Choroid plexus epithelial cell (primary cell): Measurements from ENCODE around the gene TRPM7.

Experiments used
- DNase-seq: peaks from one replicate; pipeline ENCODE4 v3.0.0-alpha.2; 2010; ENCODE audit warnings: low read depth
- H3K4me3 ChIP-seq: 2 replicates; pipeline ENCODE4 v1.5.1; 2011; ENCODE audit warnings: low read depth, mild to moderate bottlenecking, control low read depth, low read length, moderate library complexity
- CTCF ChIP-seq: conservative IDR thresholded peaks from 2 replicates; pipeline ENCODE4 v1.5.1; 2011; ENCODE audit warnings: low read depth, mild to moderate bottlenecking, control low read depth, inconsistent platforms, low read length, moderate library complexity

Gene TRPM7, protein sequence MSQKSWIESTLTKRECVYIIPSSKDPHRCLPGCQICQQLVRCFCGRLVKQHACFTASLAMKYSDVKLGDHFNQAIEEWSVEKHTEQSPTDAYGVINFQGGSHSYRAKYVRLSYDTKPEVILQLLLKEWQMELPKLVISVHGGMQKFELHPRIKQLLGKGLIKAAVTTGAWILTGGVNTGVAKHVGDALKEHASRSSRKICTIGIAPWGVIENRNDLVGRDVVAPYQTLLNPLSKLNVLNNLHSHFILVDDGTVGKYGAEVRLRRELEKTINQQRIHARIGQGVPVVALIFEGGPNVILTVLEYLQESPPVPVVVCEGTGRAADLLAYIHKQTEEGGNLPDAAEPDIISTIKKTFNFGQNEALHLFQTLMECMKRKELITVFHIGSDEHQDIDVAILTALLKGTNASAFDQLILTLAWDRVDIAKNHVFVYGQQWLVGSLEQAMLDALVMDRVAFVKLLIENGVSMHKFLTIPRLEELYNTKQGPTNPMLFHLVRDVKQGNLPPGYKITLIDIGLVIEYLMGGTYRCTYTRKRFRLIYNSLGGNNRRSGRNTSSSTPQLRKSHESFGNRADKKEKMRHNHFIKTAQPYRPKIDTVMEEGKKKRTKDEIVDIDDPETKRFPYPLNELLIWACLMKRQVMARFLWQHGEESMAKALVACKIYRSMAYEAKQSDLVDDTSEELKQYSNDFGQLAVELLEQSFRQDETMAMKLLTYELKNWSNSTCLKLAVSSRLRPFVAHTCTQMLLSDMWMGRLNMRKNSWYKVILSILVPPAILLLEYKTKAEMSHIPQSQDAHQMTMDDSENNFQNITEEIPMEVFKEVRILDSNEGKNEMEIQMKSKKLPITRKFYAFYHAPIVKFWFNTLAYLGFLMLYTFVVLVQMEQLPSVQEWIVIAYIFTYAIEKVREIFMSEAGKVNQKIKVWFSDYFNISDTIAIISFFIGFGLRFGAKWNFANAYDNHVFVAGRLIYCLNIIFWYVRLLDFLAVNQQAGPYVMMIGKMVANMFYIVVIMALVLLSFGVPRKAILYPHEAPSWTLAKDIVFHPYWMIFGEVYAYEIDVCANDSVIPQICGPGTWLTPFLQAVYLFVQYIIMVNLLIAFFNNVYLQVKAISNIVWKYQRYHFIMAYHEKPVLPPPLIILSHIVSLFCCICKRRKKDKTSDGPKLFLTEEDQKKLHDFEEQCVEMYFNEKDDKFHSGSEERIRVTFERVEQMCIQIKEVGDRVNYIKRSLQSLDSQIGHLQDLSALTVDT (N-terminal part only)

GRCh38 chr15:50686469-50687301 lies at the start of gene TRPM7:
Gene TRPM7 (minus strand): TSS chr15:50686797. CDS start chr15:50686533, 264 bp downstream.
- peak; percentile 41 for TF ChIP-seq CTCF
- peak; percentile 86 for DNase-seq
- peak within 1 kb of the TSS; percentile 97 for H3K4me3 ChIP-seq

DNA sequence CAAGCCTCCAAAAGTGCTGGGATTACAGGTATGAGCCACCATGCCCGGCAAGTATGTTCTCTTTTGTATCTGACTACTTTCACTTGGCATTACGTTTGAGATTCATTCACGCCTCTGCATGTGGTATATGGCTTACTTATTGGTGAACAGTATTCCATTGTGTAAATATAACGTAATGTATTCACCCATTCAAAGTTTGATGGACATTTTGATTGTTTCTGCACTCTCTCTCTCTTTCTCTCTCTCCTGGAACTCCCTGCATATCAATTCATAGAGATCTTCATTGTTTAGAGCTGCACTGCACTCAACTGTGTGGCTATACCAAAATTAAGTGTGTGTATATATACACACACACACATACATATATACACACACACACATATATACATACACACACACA lies 48.6 kb upstream of the TRPM7 start:
- no peak for DNase-seq
- TF ChIP-seq CTCF = no peak
- H3K4me3 ChIP-seq = no peak overlapping the region

DNA sequence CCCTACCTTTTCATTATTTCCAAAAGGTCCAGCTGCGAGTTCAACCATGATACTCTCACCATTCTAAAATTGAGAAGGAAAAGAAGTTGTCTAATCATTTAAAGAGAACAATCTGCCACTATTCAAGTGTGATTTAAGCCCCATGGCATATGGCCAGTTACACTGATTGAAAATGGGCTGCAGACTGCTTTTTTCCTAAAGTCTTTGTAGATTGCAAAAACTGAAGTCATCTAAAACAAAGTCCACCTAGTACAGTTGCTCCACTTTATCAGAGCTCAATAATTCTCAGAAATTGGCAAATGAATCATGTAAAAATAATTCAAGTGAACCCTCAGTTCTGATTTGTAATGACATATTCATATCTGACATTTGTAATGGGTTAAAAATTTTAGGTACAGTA lies 39.7 kb upstream of the TRPM7 start:
- DNase-seq = no peak
- H3K4me3 ChIP-seq = no peak overlapping the region
- no peak for TF ChIP-seq CTCF

GRCh38 chr15:50718700-50719125 lies 32.1 kb upstream of the TRPM7 start:
- H3K4me3 ChIP-seq = no peak overlapping the region
- no peak for DNase-seq
- TF ChIP-seq CTCF = no peak

DNA sequence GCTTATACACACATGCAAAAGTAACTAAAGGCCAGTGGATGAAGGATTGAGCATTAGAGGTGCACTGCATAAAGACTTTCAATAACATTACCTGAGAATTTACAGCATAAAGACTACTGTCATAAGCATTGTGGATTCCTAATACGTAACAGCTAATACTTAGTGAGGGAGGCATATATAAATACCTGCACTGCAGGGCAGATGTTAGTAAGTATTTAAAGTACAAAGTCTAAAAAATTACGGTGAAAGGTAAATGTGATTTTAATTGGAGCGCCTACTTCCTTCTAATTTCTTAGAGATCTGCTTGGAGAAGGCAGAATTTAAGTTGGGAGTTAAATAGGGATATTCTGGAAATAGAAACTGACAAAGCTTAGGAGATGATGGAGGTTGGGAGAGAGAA lies 25.4 kb upstream of the TRPM7 start:
- DNase-seq = no peak
- TF ChIP-seq CTCF = no peak
- no peak overlapping the region for H3K4me3 ChIP-seq

- DNase-seq = no peak
- no peak for TF ChIP-seq CTCF
Measured at GRCh38 chr15:50710585-50710984, 24.0 kb upstream of the TRPM7 start.

More at GRCh38 chr15:50710585-50710984, 24.0 kb upstream of the TRPM7 start:
- H3K4me3 ChIP-seq = no peak overlapping the region
